ENCODE results near the gene LDB2.

Gene LDB2

GRCh38 chr4:16655111-16655510 is 243.3 kb downstream of the LDB2 start:
- Histone ChIP-seq H3K36me3 (ENCODE audit: insufficient read depth, insufficient read length, low read length) (no peaks in the 10 kb centered on the region), H3K4me3 (ENCODE audit: insufficient read length, low read depth) (no peak overlapping the region), H3K9me3 (ENCODE audit: insufficient read depth, low read length) (no peaks in the 10 kb centered on the region), H3K9ac (ENCODE audit: insufficient read length, low read depth) (no peak overlapping the region), H3K4me1 (ENCODE audit: insufficient read depth, insufficient read length) (no peaks in the 10 kb centered on the region), H3K27me3 (ENCODE audit: insufficient read depth, insufficient read length) (no peaks in the 10 kb centered on the region)
- TF ChIP-seq SUZ12 (IDR thresholded peaks at IDR 0.05; ENCODE audit: extremely low read depth, insufficient read depth, insufficient read length) = no peak
- no peak for DNase-seq (ENCODE audit: low read depth, low spot score)

DNA sequence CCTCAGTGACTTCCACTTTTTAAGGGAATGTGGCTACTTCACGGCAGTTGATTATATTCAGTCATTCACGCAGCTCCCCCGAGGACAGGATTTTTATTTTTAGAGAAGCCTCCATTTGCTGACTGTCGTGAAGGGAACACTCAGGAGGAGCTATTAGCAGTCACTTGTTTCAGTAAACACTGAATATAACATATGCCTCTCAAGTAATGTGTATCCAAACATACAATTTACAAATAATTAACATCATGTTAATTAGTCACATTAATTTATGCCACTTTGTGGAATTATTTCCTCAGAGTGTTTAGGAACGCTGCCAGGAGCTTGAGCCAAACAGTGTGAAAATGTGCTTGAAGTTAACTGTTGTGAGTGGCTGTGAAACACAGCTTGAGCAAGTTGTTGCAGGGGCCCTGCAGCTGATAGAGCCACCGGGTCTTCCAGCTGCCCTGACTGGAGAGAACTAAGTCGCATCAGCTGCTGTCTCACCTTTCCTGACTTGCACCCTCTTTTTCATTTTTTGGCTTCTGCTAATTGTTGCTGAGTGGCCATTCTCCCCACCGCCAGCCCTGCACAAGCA is 245.6 kb downstream of the LDB2 start:
- Histone ChIP-seq H3K27me3 (ENCODE audit: insufficient read depth, insufficient read length) (no peaks in the 10 kb centered on the region), H3K4me1 (ENCODE audit: insufficient read depth, insufficient read length) (no peaks in the 10 kb centered on the region), H3K9me3 (ENCODE audit: insufficient read depth, low read length) (no peaks in the 10 kb centered on the region), H3K36me3 (ENCODE audit: insufficient read depth, insufficient read length, low read length) (no peaks in the 10 kb centered on the region), H3K9ac (ENCODE audit: insufficient read length, low read depth) (no peak overlapping the region), H3K4me3 (ENCODE audit: insufficient read length, low read depth) (no peak overlapping the region)
- DNase-seq (ENCODE audit: low read depth, low spot score) = no peak
- no peak for TF ChIP-seq YY1 (IDR thresholded peaks at IDR 0.05; ENCODE audit: insufficient read depth, insufficient read length)
- TF ChIP-seq ZNF274 (IDR thresholded peaks at IDR 0.05; ENCODE audit: low read depth, low read length) = no peak
- no peak for TF ChIP-seq SUZ12 (IDR thresholded peaks at IDR 0.05; ENCODE audit: extremely low read depth, insufficient read depth, insufficient read length)

DNA sequence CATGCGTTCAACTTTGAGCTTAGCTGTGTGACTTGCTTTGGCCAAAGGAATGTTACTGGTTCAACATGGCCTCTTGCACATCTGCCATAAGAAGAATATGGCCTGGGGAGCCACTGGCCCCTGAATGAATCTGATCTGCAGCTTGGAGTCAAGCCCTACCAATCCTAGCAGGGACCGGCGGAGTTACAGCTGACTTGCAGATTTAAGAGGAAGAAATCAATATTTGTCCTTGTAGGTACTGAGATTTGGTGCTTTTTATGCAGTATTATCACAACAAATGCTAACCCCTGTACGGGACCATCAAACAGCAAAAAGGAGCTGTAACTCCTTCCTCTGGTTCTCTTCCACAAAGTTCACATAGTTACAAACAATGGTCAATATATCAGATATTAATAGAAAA is 252.0 kb downstream of the LDB2 start:
- H3K36me3 ChIP-seq (ENCODE audit: insufficient read depth, insufficient read length, low read length) = no peaks in the 10 kb centered on the region
- H3K4me3 ChIP-seq (ENCODE audit: insufficient read length, low read depth) = no peak overlapping the region
- DNase-seq (ENCODE audit: low read depth, low spot score) = no peak
- no peaks in the 10 kb centered on the region for H3K27me3 ChIP-seq (ENCODE audit: insufficient read depth, insufficient read length)
- TF ChIP-seq YY1 (IDR thresholded peaks at IDR 0.05; ENCODE audit: insufficient read depth, insufficient read length) (no peak), ZNF274 (IDR thresholded peaks at IDR 0.05; ENCODE audit: low read depth, low read length) (no peak), SUZ12 (IDR thresholded peaks at IDR 0.05; ENCODE audit: extremely low read depth, insufficient read depth, insufficient read length) (no peak)
- H3K4me1 ChIP-seq (ENCODE audit: insufficient read depth, insufficient read length) = no peaks in the 10 kb centered on the region
- no peak overlapping the region for H3K9ac ChIP-seq (ENCODE audit: insufficient read length, low read depth)
- no peaks in the 10 kb centered on the region for H3K9me3 ChIP-seq (ENCODE audit: insufficient read depth, low read length)

DNA sequence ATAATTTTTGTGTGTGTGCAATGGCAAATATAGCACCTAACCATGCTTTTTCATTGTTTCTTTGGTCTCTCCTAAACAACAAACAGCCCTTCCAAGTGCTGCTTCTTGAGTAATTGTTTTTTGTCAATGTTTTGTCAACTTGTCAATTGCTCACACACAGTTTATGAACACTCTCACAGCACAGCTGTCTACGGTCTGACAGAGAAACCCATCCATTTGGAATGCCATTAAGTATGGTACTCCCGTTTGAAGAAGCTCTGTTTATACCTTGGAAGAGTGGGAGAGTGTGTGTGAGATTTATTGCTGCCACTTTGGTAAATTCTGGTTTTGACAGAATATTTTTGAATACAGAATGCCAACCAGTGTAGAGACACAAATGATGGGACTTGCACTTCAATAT is 254.6 kb downstream of the LDB2 start:
- Histone ChIP-seq H3K9ac (ENCODE audit: insufficient read length, low read depth) (no peak overlapping the region), H3K36me3 (ENCODE audit: insufficient read depth, insufficient read length, low read length) (no peaks in the 10 kb centered on the region), H3K27me3 (ENCODE audit: insufficient read depth, insufficient read length) (no peaks in the 10 kb centered on the region), H3K4me1 (ENCODE audit: insufficient read depth, insufficient read length) (no peaks in the 10 kb centered on the region), H3K4me3 (ENCODE audit: insufficient read length, low read depth) (no peak overlapping the region), H3K9me3 (ENCODE audit: insufficient read depth, low read length) (no peaks in the 10 kb centered on the region)
- TF ChIP-seq YY1 (IDR thresholded peaks at IDR 0.05; ENCODE audit: insufficient read depth, insufficient read length) (no peak), SUZ12 (IDR thresholded peaks at IDR 0.05; ENCODE audit: extremely low read depth, insufficient read depth, insufficient read length) (no peak), ZNF274 (IDR thresholded peaks at IDR 0.05; ENCODE audit: low read depth, low read length) (no peak)
- no peak for DNase-seq (ENCODE audit: low read depth, low spot score)

GRCh38 chr4:16642897-16643296 is 255.5 kb downstream of the LDB2 start:
- Histone ChIP-seq H3K36me3 (ENCODE audit: insufficient read depth, insufficient read length, low read length) (no peaks in the 10 kb centered on the region), H3K4me3 (ENCODE audit: insufficient read length, low read depth) (no peak overlapping the region), H3K9me3 (ENCODE audit: insufficient read depth, low read length) (no peaks in the 10 kb centered on the region), H3K4me1 (ENCODE audit: insufficient read depth, insufficient read length) (no peaks in the 10 kb centered on the region), H3K9ac (ENCODE audit: insufficient read length, low read depth) (no peak overlapping the region), H3K27me3 (ENCODE audit: insufficient read depth, insufficient read length) (no peaks in the 10 kb centered on the region)
- TF ChIP-seq SUZ12 (IDR thresholded peaks at IDR 0.05; ENCODE audit: extremely low read depth, insufficient read depth, insufficient read length) (no peak), YY1 (IDR thresholded peaks at IDR 0.05; ENCODE audit: insufficient read depth, insufficient read length) (no peak), ZNF274 (IDR thresholded peaks at IDR 0.05; ENCODE audit: low read depth, low read length) (no peak)
- no peak for DNase-seq (ENCODE audit: low read depth, low spot score)

- no peak for DNase-seq (ENCODE audit: low read depth, low spot score)
- Histone ChIP-seq H3K4me3 (ENCODE audit: insufficient read length, low read depth) (no peak overlapping the region), H3K9ac (ENCODE audit: insufficient read length, low read depth) (no peak overlapping the region), H3K36me3 (ENCODE audit: insufficient read depth, insufficient read length, low read length) (no peaks in the 10 kb centered on the region), H3K9me3 (ENCODE audit: insufficient read depth, low read length) (no peaks in the 10 kb centered on the region), H3K4me1 (ENCODE audit: insufficient read depth, insufficient read length) (no peaks in the 10 kb centered on the region), H3K27me3 (ENCODE audit: insufficient read depth, insufficient read length) (no peaks in the 10 kb centered on the region)
- no peak for TF ChIP-seq ZNF274 (IDR thresholded peaks at IDR 0.05; ENCODE audit: low read depth, low read length)
- no peak for TF ChIP-seq YY1 (IDR thresholded peaks at IDR 0.05; ENCODE audit: insufficient read depth, insufficient read length)
- TF ChIP-seq SUZ12 (IDR thresholded peaks at IDR 0.05; ENCODE audit: extremely low read depth, insufficient read depth, insufficient read length) = no peak
Observed at GRCh38 chr4:16641971-16642370, 256.5 kb downstream of the LDB2 start.

- H3K36me3 ChIP-seq (ENCODE audit: insufficient read depth, insufficient read length, low read length) = no peaks in the 10 kb centered on the region
- no peak for TF ChIP-seq YY1 (IDR thresholded peaks at IDR 0.05; ENCODE audit: insufficient read depth, insufficient read length)
- TF ChIP-seq ZNF274 (IDR thresholded peaks at IDR 0.05; ENCODE audit: low read depth, low read length) = no peak
- no peak for TF ChIP-seq SUZ12 (IDR thresholded peaks at IDR 0.05; ENCODE audit: extremely low read depth, insufficient read depth, insufficient read length)
Observed at GRCh38 chr4:16636912-16637630, 261.4 kb downstream of the LDB2 start.

More at GRCh38 chr4:16636912-16637630, 261.4 kb downstream of the LDB2 start:
- H3K9me3 ChIP-seq (ENCODE audit: insufficient read depth, low read length) = no peaks in the 10 kb centered on the region
- H3K4me3 ChIP-seq (ENCODE audit: insufficient read length, low read depth) = no peak overlapping the region
- H3K27me3 ChIP-seq (ENCODE audit: insufficient read depth, insufficient read length) = no peaks in the 10 kb centered on the region
- DNase-seq (ENCODE audit: low read depth, low spot score) = no peak
- no peaks in the 10 kb centered on the region for H3K4me1 ChIP-seq (ENCODE audit: insufficient read depth, insufficient read length)
- no peak overlapping the region for H3K9ac ChIP-seq (ENCODE audit: insufficient read length, low read depth)

All from NT2/D1 (cell line).